Adrenal gland (tissue), 12 donors: ENCODE results near the gene LCMT1. TPM values are rescaled to one million over a fixed set of nuclear protein-coding genes. Genes with fewer than 3 reads are reported as not detected.

ENCODE experiments used
- DNase-seq, 7 donors: peaks; one replicate each; pipeline ENCODE4 v3.0.0-alpha.2; 2019 to 2020
- H3K27ac ChIP-seq, 5 donors: fragments of 200-600 bp; sonication (generic) in 4 of 5; 1 replicate in 3 of 5; 2 replicates in 2 of 5; pipeline versions ENCODE4 v1.5.1 to v1.8.0; 2016 to 2020; ENCODE audit warnings: mild to moderate bottlenecking in 1 of 5
- H3K27me3 ChIP-seq: fragments of 200-600 bp; 2 replicates; pipeline ENCODE4 v1.8.0; 2021
- H3K36me3 ChIP-seq, 2 donors: fragments of 200-600 bp; replicated peaks in 1 of 2; 1 replicate in 1 of 2; 2 replicates in 1 of 2; pipeline versions ENCODE4 v1.5.1 to v1.8.0; 2018 to 2022
- H3K4me1 ChIP-seq, 2 donors: fragments of 200-600 bp; replicated peaks in 1 of 2; 1 replicate in 1 of 2; 2 replicates in 1 of 2; pipeline versions ENCODE4 v1.5.1 to v1.8.0; 2018 to 2021
- H3K4me3 ChIP-seq, 4 donors: fragments of 200-600 bp; sonication (generic) in 3 of 4; one replicate each; pipeline ENCODE4 v1.5.1; 2016 to 2018
- H3K9me3 ChIP-seq, 3 donors: fragments of 200-600 bp; sonication (generic) in 1 of 3; replicated peaks in 1 of 3; 1 replicate in 2 of 3; 2 replicates in 1 of 3; pipeline versions ENCODE4 v1.5.1 to v1.8.0; 2016 to 2021
- POLR2A ChIP-seq, 2 donors: fragments of 450-650 bp; IDR thresholded peaks; one replicate each; pipeline ENCODE4 v1.6.1; 2017; ENCODE audit warnings: antibody characterized with exemption in 2 of 2, mild to moderate bottlenecking in 2 of 2, moderate library complexity in 1 of 2
- WGBS, 4 donors: extraction: QIAGEN DNeasy Blood & Tissue Kit in 2 of 4; methylation state at CpG; one replicate each; pipeline versions ENCODE4 v1.1.5 to v1.1.7; 2013 to 2017; 5-methylcytosine and 5-hydroxymethylcytosine counted together
- intact Hi-C, 2 donors: fragments of 100-400 bp; cut with DNase I; formaldehyde crosslinking; loops; one replicate each; pipeline versions ENCODE4 v1.14.1 to v1.15.0; 2022 to 2023
- polyA plus RNA-seq, 3 donors: library from polyadenylated mRNA; stranded (reverse); fragments of 200-250 nt in 2 of 3; fragments of 350-450 nt in 1 of 3; fragmentation: Illumina TruSeq in 1 of 3; extraction: RNeasy Lipid Tissue Mini Kit (QIAGEN cat#74804) in 1 of 3; gene quantifications; one replicate each; pipeline ENCODE4 v1.2.3, GENCODE V29; 2013 to 2014
- small RNA-seq, 2 donors: library from RNA; depleted of rRNA; stranded (forward); fragments of <200 nt; gene quantifications; one replicate each; pipeline ENCODE3, GENCODE V24; 2016
- total RNA-seq, 9 donors: library from RNA; depleted of rRNA in 4 of 9; stranded (reverse); fragments of >200 nt in 4 of 9; fragments of 120-200 nt in 1 of 9; fragmentation: NEBNext Ultra II Directional in 1 of 9; extraction: Animal tissue kit (Norgen Biotek cat#: 25700) in 1 of 9; gene quantifications; one replicate each; pipeline versions ENCODE4 v1.1.0 to v1.2.4, GENCODE V29; 2013 to 2023
- TF ChIP-seq, protein P1 (sequence below), 6 experiments: fragments of 450-650 bp in 4 of 6; fragments of 200-600 bp in 2 of 6; sonication (generic) in 1 of 6; IDR thresholded peaks; 1 replicate in 5 of 6; 2 replicates in 1 of 6; pipeline versions ENCODE4 v1.5.1 to v1.8.0; 2016 to 2021; ENCODE audit warnings: antibody characterized with exemption in 6 of 6, mild to moderate bottlenecking in 2 of 6, moderate library complexity in 1 of 6
- donor health status: healthy with polysubstance abuse.
- donor health status: Bipolar disorder and iron deficiency.
- donor health status: DM: yes; HTN: yes; CAD: no.
- donor health status: DM: no; HTN: no; CAD: no.
- donor health status: DM: no; HTN: no; CAD: no.
- donor health status: DM: yes; HTN: yes; CAD: no.

Gene LCMT1
- total and polyA plus RNA-seq, 12 donors: 28.1 to 60.3 (median 43.5) TPM

DNA sequence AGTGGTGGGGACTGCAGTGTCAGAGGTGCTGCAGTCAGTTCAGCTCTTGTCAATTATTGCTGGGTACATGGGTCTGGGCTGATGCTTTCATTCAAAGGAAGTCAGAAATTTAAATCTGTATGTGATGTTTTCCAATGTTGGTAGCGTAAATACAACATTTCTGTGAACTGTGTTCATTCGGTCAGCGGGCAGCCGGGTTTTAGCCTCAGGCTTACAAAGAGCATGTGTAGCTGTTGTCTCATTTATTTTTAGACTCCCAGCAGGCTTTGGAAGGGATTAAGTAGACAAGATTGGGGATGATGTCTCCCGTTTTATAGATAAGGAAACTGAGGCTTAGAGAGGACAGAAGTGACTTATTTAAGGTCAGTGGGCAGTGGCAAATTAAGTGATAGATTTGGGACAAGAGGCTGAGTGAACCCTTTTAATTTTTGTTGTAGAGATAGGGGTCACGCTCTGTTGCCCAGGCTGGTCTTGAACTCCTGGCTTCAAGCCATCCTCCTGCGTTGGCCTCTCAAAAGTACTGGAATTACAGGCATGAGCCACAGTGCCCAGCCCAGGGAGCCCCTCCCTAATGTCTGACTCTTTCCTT is 113.3 kb downstream of the LCMT1 start:
- no peak for DNase-seq
- no peak overlapping the region for H3K4me3 ChIP-seq
- TF ChIP-seq, protein P1, sequence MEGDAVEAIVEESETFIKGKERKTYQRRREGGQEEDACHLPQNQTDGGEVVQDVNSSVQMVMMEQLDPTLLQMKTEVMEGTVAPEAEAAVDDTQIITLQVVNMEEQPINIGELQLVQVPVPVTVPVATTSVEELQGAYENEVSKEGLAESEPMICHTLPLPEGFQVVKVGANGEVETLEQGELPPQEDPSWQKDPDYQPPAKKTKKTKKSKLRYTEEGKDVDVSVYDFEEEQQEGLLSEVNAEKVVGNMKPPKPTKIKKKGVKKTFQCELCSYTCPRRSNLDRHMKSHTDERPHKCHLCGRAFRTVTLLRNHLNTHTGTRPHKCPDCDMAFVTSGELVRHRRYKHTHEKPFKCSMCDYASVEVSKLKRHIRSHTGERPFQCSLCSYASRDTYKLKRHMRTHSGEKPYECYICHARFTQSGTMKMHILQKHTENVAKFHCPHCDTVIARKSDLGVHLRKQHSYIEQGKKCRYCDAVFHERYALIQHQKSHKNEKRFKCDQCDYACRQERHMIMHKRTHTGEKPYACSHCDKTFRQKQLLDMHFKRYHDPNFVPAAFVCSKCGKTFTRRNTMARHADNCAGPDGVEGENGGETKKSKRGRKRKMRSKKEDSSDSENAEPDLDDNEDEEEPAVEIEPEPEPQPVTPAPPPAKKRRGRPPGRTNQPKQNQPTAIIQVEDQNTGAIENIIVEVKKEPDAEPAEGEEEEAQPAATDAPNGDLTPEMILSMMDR (IDR thresholded peaks at IDR 0.05): no peak
- no peak for TF ChIP-seq POLR2A (IDR thresholded peaks at IDR 0.05)
- no peaks in the 10 kb centered on the region for H3K36me3 ChIP-seq
- no peak overlapping the region for H3K27ac ChIP-seq
- 70 to 84% (median 82%) methylated on average over 7 of the region's 7 CpGs for WGBS, 4 donors
- H3K4me1 ChIP-seq: no peaks in the 10 kb centered on the region
- H3K9me3 ChIP-seq: no peaks in the 10 kb centered on the region
- H3K27me3 ChIP-seq: no peaks in the 10 kb centered on the region
- intact Hi-C loops: loop anchor here (2.0 to 10.0 kb wide), 3 partner anchors 98 to 170 kb away; no protein-coding TSS in a partner anchor

Small RNA genes lying within 50 kb of the gene (small RNA-seq; reads per million reads assigned to genes)
- gene RN7SL557P: 0 reads per million in 2 donors

Other genes starting within 250 kb of the LCMT1 start
- 100 to 1,000 TPM in 1 of 9 donors, 10 to 100 TPM in 8; 42.7 to 105 (median 70.0) TPM for gene ARHGAP17, start 96.4 kb upstream of the LCMT1 start, total RNA-seq
- gene ARHGAP17, start 96.4 kb upstream of the LCMT1 start, polyA plus RNA-seq: 100 to 1,000 TPM in 1 of 3 donors, 10 to 100 TPM in 2; 84.3 to 103 (median 87.3) TPM
- gene AQP8, start 105.2 kb downstream of the LCMT1 start, total RNA-seq: 1 to 10 TPM in 2 of 9 donors, under 1 TPM in 1, not detected in 6; 0.38 to 2.4 (median 2.2) TPM
- under 1 TPM in 2 of 3 donors, not detected in 1; 0.40 to 0.47 TPM for gene AQP8, start 105.2 kb downstream of the LCMT1 start, polyA plus RNA-seq
- gene ZKSCAN2, start 146.1 kb downstream of the LCMT1 start, total RNA-seq: 1 to 10 TPM; 3.6 to 8.8 (median 5.2) TPM
- gene ZKSCAN2, start 146.1 kb downstream of the LCMT1 start, polyA plus RNA-seq: 1 to 10 TPM; 1.2 to 3.9 (median 2.0) TPM